Naive B cell (primary cell): ENCODE results near the gene CD81. TPM values are rescaled to one million over a fixed set of nuclear protein-coding genes. Genes with fewer than 3 reads are reported as not detected.

Experiments
- ATAC-seq, 2 donors: fragments of 150-1000 bp; cut with Tn5 transposase; 2 replicates each; pipeline ENCODE4 v1.10.0; 2021; ENCODE audit warnings: low read depth in 2 of 2, mild to moderate bottlenecking in 2 of 2, moderate library complexity in 2 of 2
- DNase-seq: peaks from one replicate; pipeline ENCODE4 v3.0.0; 2022
- H3K27ac Mint-ChIP-seq, 6 donors: one replicate each; pipeline ENCODE4 v1.8.0; 2020 to 2022; ENCODE audit warnings: mild to moderate bottlenecking in 6 of 6, mixed read lengths in 6 of 6, moderate library complexity in 5 of 6, inconsistent platforms in 2 of 6
- H3K27me3 Mint-ChIP-seq, 3 donors: one replicate each; pipeline ENCODE4 v1.8.0; 2021 to 2022; ENCODE audit warnings: mixed read lengths in 3 of 3, mild to moderate bottlenecking in 1 of 3
- H3K36me3 Mint-ChIP-seq, 2 donors: one replicate each; pipeline ENCODE4 v1.8.0; 2020 to 2022; ENCODE audit warnings: mixed read lengths in 2 of 2, inconsistent platforms in 1 of 2, mild to moderate bottlenecking in 1 of 2
- H3K4me1 Mint-ChIP-seq, 3 donors: one replicate each; pipeline ENCODE4 v1.8.0; 2020 to 2022; ENCODE audit warnings: mixed read lengths in 3 of 3, inconsistent platforms in 1 of 3, mild to moderate bottlenecking in 1 of 3, moderate library complexity in 1 of 3
- H3K4me3 Mint-ChIP-seq, 8 donors: one replicate each; pipeline ENCODE4 v1.8.0; 2020 to 2022; ENCODE audit warnings: mild to moderate bottlenecking in 8 of 8, mixed read lengths in 8 of 8, moderate library complexity in 8 of 8, inconsistent platforms in 2 of 8
- H3K9me3 Mint-ChIP-seq, 7 donors: one replicate each; pipeline ENCODE4 v1.8.0; 2020 to 2022; ENCODE audit warnings: mixed read lengths in 7 of 7, mild to moderate bottlenecking in 5 of 7, inconsistent platforms in 2 of 7, moderate library complexity in 1 of 7
- polyA plus RNA-seq, 6 donors: library from polyadenylated mRNA; unstranded; fragments of 300-500 nt; fragmentation: Illumina TruSeq; gene quantifications; one replicate each; pipeline ENCODE4 v1.2.3, GENCODE V29; 2021; ENCODE audit warnings: low read depth in 6 of 6

CD81 gene
- polyA plus RNA-seq, 6 donors from 2014 or later, result 110 to 279 (median 240) TPM

DNA sequence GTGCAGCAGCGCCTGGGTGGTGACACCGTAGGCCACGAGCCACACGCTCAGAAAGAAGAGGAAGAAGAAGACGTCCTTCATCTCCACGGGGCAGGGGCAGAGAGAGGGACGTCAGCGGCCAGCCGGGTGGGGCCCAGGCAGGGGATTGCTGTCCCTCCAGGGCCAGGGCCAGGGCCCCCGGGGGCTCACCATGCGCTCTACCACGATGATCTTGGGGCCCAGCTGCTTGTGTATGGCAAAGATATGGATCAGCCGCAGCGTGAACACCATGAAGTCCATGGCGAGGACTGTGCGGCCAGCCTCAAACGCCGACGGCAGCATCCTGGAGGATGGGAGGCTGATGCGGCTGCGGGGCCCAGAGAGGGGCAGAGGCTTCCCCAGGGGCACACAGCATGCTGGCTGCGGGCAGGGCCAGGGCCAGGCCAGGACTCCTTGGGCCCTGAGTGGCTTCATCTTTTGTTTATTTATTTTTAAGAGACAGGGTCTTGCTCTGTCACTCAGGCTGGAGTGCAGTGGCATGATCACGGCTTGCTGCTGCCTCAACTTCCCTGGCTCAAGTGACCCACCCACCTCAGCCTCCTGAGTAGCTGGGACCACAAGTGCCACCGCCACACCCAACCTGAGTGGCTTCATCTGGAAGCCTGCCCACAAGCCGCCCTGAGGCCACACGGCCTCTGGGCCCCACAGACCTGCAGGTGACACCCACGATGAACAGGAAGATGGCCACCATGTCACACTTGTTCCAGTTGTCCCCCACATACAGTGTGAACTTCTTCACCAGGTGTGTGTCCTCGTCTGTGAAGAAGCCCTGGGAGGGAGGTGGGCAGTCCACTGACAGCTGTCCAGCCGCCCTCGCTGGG lies 34.6 kb downstream of the CD81 start:
- Mint-ChIP-seq H3K27ac (no peak overlapping the region), H3K36me3 (no peaks in the 10 kb centered on the region), H3K27me3 (no peaks in the 10 kb centered on the region), H3K9me3 (no peaks in the 10 kb centered on the region), H3K4me3 (no peak overlapping the region), H3K4me1 (no peaks in the 10 kb centered on the region)
- no peak for ATAC-seq
- DNase-seq, result no peak

DNA sequence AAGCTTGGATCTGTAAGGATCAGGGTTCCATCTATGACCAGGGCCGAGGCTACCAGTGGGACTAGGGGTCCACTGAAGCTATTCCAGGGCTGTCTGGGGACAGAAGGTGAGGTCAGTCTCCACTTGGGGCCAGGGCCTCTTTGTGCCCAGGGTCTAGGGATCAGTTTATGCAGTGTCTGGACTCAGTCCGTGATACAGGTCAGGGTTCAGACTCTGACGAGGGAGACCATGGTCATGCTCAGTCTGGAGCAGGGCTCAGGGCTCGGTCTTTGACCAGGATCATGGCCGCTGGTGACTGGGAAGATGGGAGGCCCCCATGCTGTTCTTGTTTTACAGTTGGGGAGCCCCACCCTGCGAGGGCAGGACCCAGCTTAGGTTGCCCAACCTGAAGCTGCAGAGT lies 35.2 kb downstream of the CD81 start:
- no peak for DNase-seq
- no peaks in the 10 kb centered on the region for H3K36me3 Mint-ChIP-seq
- H3K4me1 Mint-ChIP-seq, result no peaks in the 10 kb centered on the region
- H3K4me3 Mint-ChIP-seq, result no peak overlapping the region
- no peaks in the 10 kb centered on the region for H3K9me3 Mint-ChIP-seq
- no peaks in the 10 kb centered on the region for H3K27me3 Mint-ChIP-seq
- no peak overlapping the region for H3K27ac Mint-ChIP-seq
- ATAC-seq, result no peak

DNA sequence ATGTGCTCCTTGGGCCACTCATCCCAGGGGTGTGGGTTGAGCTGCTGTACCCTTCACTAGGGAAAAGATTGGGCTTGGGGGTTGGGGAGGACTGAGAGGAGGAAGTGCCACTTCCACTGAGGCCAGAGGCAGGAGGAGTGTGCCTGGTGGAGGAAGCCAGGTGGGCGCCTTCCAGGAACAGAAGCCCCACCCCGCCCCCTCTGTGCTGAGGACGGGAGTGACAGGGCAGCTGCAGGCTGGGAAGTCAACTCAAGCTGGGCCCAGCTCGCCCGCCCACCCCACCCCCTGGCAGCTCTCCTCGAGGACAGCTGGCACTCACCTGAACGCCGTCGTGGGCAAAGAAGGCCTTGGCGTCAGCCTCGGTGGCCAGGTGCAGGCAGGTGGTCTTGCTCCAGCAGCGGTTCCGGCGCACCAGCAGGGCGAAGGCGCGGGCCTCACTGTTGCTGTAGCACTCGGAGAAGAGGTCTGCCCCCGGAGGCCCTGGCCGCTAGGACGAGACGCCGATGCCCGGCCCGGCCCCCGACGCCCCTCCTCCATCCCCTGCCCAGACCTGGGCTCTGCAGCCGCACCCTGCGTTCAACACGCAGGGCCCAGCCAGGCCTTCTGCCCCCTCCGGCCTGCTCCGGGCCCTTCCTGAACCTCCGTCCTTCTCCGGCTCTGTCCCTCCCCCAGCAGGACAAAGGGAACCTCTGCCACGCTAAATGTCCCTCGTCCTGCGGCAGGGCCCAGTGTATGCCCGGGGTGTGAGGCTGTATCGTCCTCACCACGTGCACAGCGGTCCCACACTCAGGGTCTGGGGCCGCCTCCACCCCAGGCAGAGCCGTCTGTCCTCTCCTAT lies 36.9 kb downstream of the CD81 start:
- Mint-ChIP-seq H3K27me3 (no peaks in the 10 kb centered on the region), H3K27ac (peak overlapping the region in 1 of 6 donors; percentile 63), H3K4me3 (no peak overlapping the region), H3K4me1 (no peaks in the 10 kb centered on the region), H3K36me3 (no peaks in the 10 kb centered on the region), H3K9me3 (no peaks in the 10 kb centered on the region)
- ATAC-seq (no peak), DNase-seq (no peak)

DNA sequence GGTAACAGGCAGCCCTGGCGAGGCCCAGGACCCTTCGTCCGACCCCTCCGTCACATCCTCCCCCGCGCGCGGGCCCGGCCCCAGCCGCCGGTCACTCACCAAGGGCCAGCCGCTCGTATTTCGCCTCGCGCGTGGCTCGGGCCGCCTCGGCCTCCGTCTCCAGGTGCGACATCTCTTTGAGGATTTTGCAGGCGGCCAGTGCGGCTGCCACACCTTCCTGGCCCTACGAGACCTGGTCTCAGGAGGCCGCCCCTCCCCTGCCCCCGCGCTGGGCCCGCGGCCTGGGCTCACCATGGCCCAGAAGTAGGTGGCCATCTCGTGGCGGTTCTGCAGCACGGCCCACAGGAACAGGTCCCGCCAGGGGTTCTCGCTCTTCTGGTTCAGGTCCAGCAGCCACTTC lies 37.5 kb downstream of the CD81 start:
- Mint-ChIP-seq H3K27me3 (no peaks in the 10 kb centered on the region), H3K4me3 (no peak overlapping the region), H3K36me3 (no peaks in the 10 kb centered on the region), H3K9me3 (no peaks in the 10 kb centered on the region), H3K4me1 (peaks cover 0 to under 1% (median 0%) of the 10 kb centered on the region in 3 donors), H3K27ac (no peak overlapping the region)
- no peak for DNase-seq
- no peak for ATAC-seq

DNA sequence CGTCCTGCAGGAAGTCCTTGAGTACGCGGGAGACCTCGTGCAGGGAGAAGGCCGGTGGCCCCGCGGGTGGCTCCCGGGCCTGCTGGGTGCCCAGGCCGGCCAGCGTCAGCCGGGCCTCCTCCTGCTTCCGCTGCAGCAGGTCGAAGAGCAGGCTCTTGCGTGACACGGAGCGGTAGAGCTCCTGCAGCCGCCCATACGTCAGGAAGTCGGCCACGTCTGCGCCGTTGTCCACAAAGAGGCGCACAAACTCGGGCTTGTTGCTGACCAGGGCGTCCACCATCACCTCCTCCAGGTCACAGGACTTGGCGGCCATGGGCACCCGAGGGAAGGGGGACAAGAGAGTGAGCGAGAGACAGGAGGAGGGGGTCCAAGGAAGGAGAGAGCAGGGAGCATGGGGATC lies 38.1 kb downstream of the CD81 start:
- DNase-seq (no peak), ATAC-seq (no peak)
- H3K9me3 Mint-ChIP-seq, result no peaks in the 10 kb centered on the region
- H3K4me1 Mint-ChIP-seq, result peaks cover 0 to 3% (median 0%) of the 10 kb centered on the region in 3 donors
- no peaks in the 10 kb centered on the region for H3K36me3 Mint-ChIP-seq
- no peak overlapping the region for H3K27ac Mint-ChIP-seq
- no peaks in the 10 kb centered on the region for H3K27me3 Mint-ChIP-seq
- no peak overlapping the region for H3K4me3 Mint-ChIP-seq

DNA sequence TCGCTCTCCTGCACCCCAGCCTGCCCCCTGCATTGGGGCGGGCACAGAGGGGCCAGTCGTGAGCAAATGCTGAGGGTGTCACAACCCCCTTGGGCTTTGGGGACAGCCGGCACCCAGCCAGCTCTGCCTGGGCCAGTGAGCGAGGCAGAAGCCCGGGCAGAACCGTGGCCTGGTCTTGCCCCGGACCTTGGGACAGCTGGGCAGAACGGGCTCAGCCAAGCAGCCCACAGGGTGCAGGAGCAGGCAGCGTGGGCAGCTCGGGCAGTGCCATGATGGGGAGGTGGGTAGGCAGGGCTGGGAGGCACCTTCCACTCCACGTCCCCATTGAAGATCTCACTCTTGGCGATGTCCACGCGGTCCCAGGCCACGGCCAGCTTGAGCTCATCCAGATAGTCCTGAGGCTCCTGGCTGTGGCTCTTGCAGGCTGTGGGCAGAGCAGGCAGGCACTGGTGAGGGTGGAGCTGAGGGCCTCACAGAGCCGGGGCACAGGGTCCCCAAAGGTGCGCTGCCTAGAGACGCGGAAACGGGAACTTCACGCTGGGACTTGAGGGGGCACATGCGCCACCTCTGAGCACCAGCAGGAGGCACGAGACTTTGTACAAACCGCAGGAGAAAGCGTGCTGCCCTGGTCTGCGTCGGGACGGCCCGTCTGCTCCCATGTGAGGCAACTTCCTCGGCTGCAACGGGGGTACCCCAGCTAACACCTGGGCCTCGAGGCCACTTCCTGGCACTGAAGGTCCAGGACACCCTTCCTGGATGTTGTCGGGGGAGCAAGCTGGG lies 38.7 kb downstream of the CD81 start:
- H3K9me3 Mint-ChIP-seq, result no peaks in the 10 kb centered on the region
- H3K36me3 Mint-ChIP-seq, result no peaks in the 10 kb centered on the region
- DNase-seq (no peak), ATAC-seq (no peak)
- H3K4me1 Mint-ChIP-seq, result peaks cover 0 to 3% (median 0%) of the 10 kb centered on the region in 3 donors
- H3K27ac Mint-ChIP-seq, result no peak overlapping the region
- no peak overlapping the region for H3K4me3 Mint-ChIP-seq
- H3K27me3 Mint-ChIP-seq, result no peaks in the 10 kb centered on the region

DNA sequence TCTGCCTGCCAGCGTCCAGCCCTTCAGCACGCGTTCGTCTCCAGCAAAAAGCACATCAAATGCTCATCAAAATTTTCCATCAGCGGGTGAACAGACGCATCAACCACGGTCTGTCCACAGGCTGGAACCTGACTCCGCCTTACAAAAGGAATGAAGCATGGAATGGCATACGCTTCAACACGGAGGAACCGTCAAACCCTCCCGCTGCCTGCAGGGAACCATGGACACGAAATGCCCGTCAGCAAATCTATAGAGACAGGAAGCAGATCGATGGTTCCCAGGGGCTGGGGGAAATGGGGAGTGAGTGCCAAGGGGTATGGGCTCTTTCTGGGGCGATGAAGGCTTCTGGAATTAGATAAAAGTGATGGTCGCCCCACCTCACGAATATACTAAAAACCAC lies 39.7 kb downstream of the CD81 start:
- H3K9me3 Mint-ChIP-seq, result no peaks in the 10 kb centered on the region
- peaks cover 0 to 3% (median 0%) of the 10 kb centered on the region in 3 donors for H3K4me1 Mint-ChIP-seq
- DNase-seq (no peak), ATAC-seq (no peak)
- H3K36me3 Mint-ChIP-seq, result no peaks in the 10 kb centered on the region
- H3K27me3 Mint-ChIP-seq, result peaks cover 0 to 4% (median 0%) of the 10 kb centered on the region in 3 donors
- H3K27ac Mint-ChIP-seq, result no peak overlapping the region
- no peak overlapping the region for H3K4me3 Mint-ChIP-seq

DNA sequence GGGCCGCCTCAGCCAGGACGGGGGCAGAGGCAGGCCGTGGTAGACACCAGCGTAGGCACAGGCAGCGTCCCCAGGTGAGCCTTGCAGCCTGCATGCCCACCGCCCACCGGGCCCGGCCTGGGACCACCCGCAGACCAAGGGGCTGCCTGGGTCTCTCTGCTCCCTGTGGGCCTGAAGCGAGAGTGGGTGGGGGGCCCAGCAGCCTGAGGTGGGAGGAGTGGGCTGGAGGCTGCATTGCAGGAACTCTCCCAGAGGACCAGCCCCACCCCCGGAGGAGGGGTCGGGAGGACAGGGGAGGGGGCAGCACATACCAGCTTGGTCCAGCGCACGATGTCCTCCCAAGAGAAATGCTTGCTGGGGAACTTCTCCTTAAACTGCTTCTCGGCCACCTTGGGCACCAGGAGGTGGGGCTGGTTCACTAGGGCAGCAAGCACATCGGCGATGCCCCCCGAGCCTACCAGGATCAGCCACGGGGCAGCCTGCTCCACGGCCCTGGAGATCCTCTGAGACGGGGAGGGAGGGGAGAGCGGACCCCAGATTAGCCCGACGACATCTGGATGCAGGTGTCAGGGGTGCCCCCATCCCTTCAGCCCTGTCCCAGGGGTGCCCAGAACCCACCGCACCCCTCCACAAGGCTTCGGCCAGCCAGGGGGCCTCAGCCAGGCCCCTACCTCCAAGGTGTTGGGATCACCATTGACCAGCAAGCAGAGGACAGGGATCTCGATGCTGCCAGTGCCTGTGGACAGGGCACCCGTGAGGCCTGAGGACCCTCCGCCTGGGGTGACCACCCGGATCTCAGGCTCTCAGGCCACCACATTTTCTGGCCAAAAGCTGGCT lies 41.0 kb downstream of the CD81 start:
- Mint-ChIP-seq H3K4me3 (no peak overlapping the region), H3K9me3 (no peaks in the 10 kb centered on the region), H3K4me1 (peaks cover 0 to 3% (median 0%) of the 10 kb centered on the region in 3 donors), H3K36me3 (no peaks in the 10 kb centered on the region), H3K27me3 (peaks cover 0 to 4% (median 0%) of the 10 kb centered on the region in 3 donors), H3K27ac (no peak overlapping the region)
- ATAC-seq, result no peak
- DNase-seq, result no peak

DNA sequence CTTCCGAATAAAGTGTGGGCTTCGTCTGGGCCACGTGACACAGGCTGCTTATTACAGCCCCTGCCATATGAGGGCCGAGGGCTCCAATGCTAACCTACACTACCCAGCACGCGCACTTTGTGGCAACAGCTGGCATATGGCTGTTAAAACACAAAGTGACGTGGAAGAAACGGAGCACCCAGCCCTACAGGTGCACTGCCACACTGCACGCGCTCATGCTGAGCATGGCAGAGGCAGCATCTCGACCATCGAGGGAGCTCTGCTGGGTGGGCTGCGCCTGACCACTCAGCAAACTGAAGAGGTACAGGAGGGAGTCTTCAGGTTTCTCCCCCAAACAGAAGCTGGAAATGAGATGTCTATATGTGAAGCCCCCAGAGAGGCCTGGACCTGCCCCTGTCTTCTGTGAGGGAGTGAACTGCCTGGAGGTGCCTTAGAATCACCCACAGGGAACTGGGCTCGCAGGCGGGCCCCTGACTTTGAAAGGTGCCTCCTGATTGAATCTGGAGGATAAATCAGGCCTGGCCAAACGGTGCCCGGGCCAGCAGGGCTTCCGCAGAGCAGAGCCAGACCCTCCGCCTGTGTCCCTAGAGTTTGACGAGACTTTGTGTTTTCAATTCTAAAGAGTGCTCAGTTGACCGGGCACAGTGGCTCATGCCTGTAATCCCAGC lies 41.7 kb downstream of the CD81 start:
- Mint-ChIP-seq H3K27ac (no peak overlapping the region), H3K36me3 (no peaks in the 10 kb centered on the region), H3K27me3 (peaks cover 0 to 4% (median 0%) of the 10 kb centered on the region in 3 donors), H3K4me3 (no peak overlapping the region), H3K9me3 (no peaks in the 10 kb centered on the region), H3K4me1 (peaks cover 0 to 3% (median 0%) of the 10 kb centered on the region in 3 donors)
- DNase-seq, result no peak
- ATAC-seq, result no peak

DNA sequence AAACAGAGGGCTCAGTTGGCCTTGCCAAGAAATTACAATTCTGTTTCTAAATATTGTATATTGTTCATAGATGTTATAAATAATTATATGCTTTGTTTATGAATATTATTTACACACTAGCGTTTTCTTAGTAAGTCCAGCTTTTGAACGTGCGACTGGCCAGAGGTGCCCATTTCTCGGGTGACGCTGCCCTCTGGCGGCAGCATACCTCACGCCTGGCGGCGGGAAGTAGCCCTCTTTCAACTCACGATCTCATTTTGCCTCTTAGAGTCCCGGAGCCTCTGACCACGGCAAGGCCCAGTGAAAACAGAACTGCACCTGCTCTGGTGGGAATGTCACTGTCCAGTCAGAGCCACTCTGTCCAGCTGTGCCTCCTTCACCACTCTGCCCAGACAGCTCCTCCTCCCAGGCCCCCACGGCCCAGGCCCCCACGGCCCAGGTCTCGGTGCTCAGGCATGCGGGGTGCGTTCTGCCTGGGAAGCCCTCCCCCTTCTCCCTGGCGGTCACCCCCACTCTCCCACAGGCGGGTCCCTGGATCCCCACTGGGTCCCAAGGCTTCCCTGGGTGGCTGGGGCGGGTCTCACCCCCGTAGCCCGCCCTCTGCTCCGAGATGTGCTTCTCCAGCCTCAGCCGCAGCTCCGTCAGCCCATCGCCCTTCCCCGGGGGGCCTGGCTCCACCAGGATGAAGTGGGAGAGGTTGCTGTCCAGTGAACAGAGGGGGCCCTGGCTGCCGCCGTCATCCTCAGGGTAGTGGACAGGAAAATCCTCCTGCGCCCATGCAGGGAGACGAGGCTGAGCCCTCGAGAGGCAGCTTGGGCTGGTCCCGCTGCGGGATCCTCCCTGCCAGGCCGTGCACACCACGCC lies 42.8 kb downstream of the CD81 start:
- ATAC-seq (peak; percentile 48), DNase-seq (peak; percentile 56)
- Mint-ChIP-seq H3K27me3 (peaks cover 0 to 4% (median 0%) of the 10 kb centered on the region in 3 donors), H3K4me3 (peak overlapping the region in 1 of 8 donors; percentile 53), H3K27ac (peak overlapping the region in 1 of 6 donors; percentile 87), H3K36me3 (no peaks in the 10 kb centered on the region), H3K4me1 (peaks cover 0 to 3% (median 0%) of the 10 kb centered on the region in 3 donors), H3K9me3 (no peaks in the 10 kb centered on the region)

DNA sequence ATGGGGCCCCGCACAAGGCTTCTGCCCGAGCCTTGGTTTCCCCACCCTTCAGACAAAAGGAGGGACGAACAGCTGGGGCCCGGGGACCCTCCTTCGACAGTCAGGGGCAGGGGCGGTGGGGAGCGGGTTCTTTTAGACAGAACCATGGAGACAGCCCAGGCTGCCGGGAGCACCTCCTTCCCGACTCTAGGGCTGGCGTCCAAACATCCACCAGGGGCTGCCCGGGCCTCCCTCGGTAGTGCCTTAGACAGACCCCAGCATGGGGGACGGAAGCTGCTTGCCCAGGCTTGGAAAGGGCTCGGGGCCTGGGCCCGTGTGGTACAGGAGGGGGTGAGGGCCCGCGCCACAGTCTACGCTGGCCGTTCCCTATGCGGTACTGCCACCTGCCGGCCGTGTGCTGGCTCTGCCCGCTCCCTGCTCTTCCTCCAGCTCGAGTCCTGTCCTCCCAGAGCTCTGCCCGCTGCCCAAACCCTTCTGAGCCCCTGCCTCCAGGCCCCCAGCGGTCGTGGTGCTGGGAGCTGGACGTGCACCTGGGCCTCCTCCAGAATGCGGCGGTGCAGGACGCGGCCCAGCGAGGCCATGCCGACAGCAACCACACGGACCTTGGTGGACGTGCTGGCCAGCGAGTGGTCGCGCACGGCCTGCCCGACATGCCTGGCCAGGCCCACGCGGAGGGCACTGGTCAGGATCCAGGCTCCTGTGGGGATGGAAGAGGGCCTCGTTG lies 43.6 kb downstream of the CD81 start:
- ATAC-seq (peak; percentile 94 to 95), DNase-seq (peak; percentile 70)
- Mint-ChIP-seq H3K27me3 (peaks cover 0 to 4% (median 0%) of the 10 kb centered on the region in 3 donors), H3K4me1 (peaks cover 0 to 3% (median 0%) of the 10 kb centered on the region in 3 donors), H3K9me3 (no peaks in the 10 kb centered on the region), H3K27ac (no peak overlapping the region), H3K4me3 (no peak overlapping the region), H3K36me3 (no peaks in the 10 kb centered on the region)
